Smooth muscle cell (in vitro differentiated cells): ENCODE measurements around the gene PCDHA1. TPM values are rescaled to one million over a fixed set of nuclear protein-coding genes. Genes with fewer than 3 reads are reported as not detected.
A peak's percentile ranks its signal among the peaks of the same experiment; 100 is the strongest.
"Not testable (repeated sequence)": the region's sequence is repeated elsewhere in the genome, so short reads cannot be mapped to it uniquely, and the experiment has no call there.

ENCODE experiments used
- DNase-seq: peaks from one replicate; lab custom pipeline; 2025; ENCODE audit not compliant: unreplicated experiment; lab: John Stamatoyannopoulos, UW
- H2AFZ ChIP-seq: fragments of 200-600 bp; sonication (generic); 2 replicates; pipeline ENCODE4 v1.6.0; 2016; ENCODE audit warnings: antibody characterized with exemption, low read depth, mild to moderate bottlenecking
- H3F3A ChIP-seq: fragments of 200-600 bp; sonication (generic); 2 replicates; pipeline ENCODE4 v1.6.0; 2017; ENCODE audit warnings: antibody characterized with exemption, low read depth
- H3K27ac ChIP-seq: fragments of 200-600 bp; sonication (generic); 2 replicates; pipeline ENCODE4 v1.5.1; 2016; ENCODE audit warnings: low read depth, mild to moderate bottlenecking
- H3K27me3 ChIP-seq: fragments of 200-600 bp; sonication (generic); 2 replicates; pipeline ENCODE4 v1.6.1; 2016; ENCODE audit warnings: low read depth, mild to moderate bottlenecking
- H3K36me3 ChIP-seq: fragments of 200-600 bp; sonication (generic); 2 replicates; pipeline ENCODE4 v1.5.1; 2016; ENCODE audit warnings: low read depth
- H3K4me1 ChIP-seq: fragments of 200-600 bp; sonication (generic); 2 replicates; pipeline ENCODE4 v1.5.1; 2016; ENCODE audit warnings: low read depth
- H3K4me2 ChIP-seq: fragments of 200-600 bp; sonication (generic); 2 replicates; pipeline ENCODE4 v1.6.0; 2016; ENCODE audit warnings: mild to moderate bottlenecking
- H3K4me3 ChIP-seq: fragments of 200-600 bp; sonication (generic); 2 replicates; pipeline ENCODE4 v1.5.1; 2016; ENCODE audit warnings: mild to moderate bottlenecking
- H3K79me2 ChIP-seq: fragments of 200-600 bp; sonication (generic); 2 replicates; pipeline ENCODE4 v1.6.0; 2016; ENCODE audit warnings: low read depth, mild to moderate bottlenecking
- H3K9ac ChIP-seq: fragments of 200-600 bp; sonication (generic); 2 replicates; pipeline ENCODE4 v1.6.0; 2016; ENCODE audit warnings: low read depth
- H3K9me3 ChIP-seq: fragments of 200-600 bp; sonication (generic); replicated peaks from 2 replicates; pipeline ENCODE4 v1.5.1; 2016; ENCODE audit warnings: low read depth
- H4K20me1 ChIP-seq: fragments of 200-600 bp; sonication (generic); 2 replicates; pipeline ENCODE4 v1.6.0; 2016; ENCODE audit warnings: low read depth
- WGBS: methylation state at CpG from one replicate; pipeline ENCODE4 v1.1.7; 2016; ENCODE audit warnings: low lambda C conversion rate; 5-methylcytosine and 5-hydroxymethylcytosine counted together
- polyA plus RNA-seq: library from polyadenylated mRNA; unstranded; fragments of >200 nt; fragmentation: Nextera tagmentation; extraction: Ambion mirVana; gene quantifications from 2 replicates; pipeline ENCODE4 v1.2.1, GENCODE V29; 2016
- total RNA-seq: library from RNA; depleted of rRNA; stranded (reverse); fragments of >200 nt; gene quantifications from 2 replicates; pipeline ENCODE4 v1.2.3, GENCODE V29; 2014
- TF ChIP-seq, protein P1 (sequence below): fragments of 200-600 bp; sonication (generic); IDR thresholded peaks from 2 replicates; pipeline ENCODE4 v1.5.1; 2017; ENCODE audit warnings: borderline replicate concordance, mild to moderate bottlenecking, antibody characterized with exemption; ENCODE audit not compliant: insufficient read depth, poor library complexity, severe bottlenecking

Gene PCDHA1
- total and polyA plus RNA-seq, 2 experiments from 2014 or later, result not detected

DNA sequence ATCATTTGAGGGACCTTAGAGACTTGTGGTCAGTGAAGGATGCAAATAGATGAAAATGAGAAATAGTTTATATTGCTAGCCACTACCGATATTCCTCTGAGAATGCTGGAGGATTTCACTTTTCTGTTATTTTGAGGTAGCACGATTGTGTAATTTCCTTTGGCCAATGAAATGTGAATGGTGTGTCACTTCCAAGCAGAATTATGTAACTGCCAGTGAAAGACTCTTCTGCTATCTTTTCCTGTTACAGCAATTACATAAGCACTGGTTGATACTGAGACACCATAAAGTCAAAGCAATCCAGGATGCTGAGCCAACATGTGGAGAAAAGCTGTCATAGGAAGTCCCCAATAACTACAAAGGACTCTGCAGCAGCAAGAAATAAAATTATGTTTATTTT is 5.1 kb downstream of the PCDHA1 start:
- H3K79me2 ChIP-seq, result no peaks in the 10 kb centered on the region
- no peak for DNase-seq
- H3K4me3 ChIP-seq, result no peak overlapping the region
- H3K27ac ChIP-seq, result no peak overlapping the region
- no peaks in the 10 kb centered on the region for H3K27me3 ChIP-seq
- no peak overlapping the region for H2AFZ ChIP-seq
- no peak overlapping the region for H3K4me2 ChIP-seq
- TF ChIP-seq, protein P1, sequence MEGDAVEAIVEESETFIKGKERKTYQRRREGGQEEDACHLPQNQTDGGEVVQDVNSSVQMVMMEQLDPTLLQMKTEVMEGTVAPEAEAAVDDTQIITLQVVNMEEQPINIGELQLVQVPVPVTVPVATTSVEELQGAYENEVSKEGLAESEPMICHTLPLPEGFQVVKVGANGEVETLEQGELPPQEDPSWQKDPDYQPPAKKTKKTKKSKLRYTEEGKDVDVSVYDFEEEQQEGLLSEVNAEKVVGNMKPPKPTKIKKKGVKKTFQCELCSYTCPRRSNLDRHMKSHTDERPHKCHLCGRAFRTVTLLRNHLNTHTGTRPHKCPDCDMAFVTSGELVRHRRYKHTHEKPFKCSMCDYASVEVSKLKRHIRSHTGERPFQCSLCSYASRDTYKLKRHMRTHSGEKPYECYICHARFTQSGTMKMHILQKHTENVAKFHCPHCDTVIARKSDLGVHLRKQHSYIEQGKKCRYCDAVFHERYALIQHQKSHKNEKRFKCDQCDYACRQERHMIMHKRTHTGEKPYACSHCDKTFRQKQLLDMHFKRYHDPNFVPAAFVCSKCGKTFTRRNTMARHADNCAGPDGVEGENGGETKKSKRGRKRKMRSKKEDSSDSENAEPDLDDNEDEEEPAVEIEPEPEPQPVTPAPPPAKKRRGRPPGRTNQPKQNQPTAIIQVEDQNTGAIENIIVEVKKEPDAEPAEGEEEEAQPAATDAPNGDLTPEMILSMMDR, result no peak
- H3K36me3 ChIP-seq, result no peaks in the 10 kb centered on the region
- 89% methylated on average over 2 of the region's 2 CpGs for WGBS
- no peaks in the 10 kb centered on the region for H4K20me1 ChIP-seq
- H3K9me3 ChIP-seq, result no peaks in the 10 kb centered on the region
- H3K4me1 ChIP-seq, result no peaks in the 10 kb centered on the region
- no peak overlapping the region for H3K9ac ChIP-seq
- H3F3A ChIP-seq, result no peaks in the 10 kb centered on the region

DNA sequence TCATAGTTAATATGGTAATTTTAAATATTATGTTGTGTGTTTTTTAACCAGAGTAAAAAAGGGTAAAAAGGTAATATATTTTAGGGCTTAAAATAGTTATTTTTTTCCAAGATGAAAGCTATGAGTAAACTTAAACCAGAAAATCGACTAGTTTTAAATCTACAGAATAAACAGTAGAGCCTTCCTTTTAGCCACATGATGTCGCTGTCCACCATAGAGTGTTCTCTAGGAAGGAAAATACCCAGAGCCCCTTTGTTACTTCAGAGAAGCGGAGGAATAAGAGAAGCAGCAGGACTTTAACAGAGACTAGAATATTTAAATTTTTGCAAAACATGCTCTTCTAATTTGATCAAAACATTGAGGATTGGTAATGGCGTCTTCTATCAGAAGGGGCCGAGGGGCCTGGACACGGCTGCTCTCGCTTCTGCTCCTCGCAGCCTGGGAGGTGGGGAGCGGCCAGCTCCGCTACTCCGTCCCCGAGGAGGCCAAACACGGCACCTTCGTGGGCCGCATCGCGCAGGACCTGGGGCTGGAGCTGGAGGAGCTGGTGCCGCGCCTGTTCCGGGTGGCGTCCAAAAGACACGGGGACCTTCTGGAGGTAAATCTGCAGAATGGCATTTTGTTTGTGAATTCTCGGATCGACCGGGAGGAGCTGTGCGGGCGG is 8.8 kb downstream of the PCDHA1 start, which contains the start of gene PCDHA2:
TSS of gene PCDHA2 (plus strand) at position 258 of the 664 bp plus-strand sequence.
- Histone ChIP-seq H4K20me1 (no peaks in the 10 kb centered on the region), H3K4me3 (peak within 1 kb of the TSS; percentile 66), H3K4me2 (peak within 1 kb of the TSS; percentile 83), H3F3A (no peaks in the 10 kb centered on the region), H3K4me1 (no peaks in the 10 kb centered on the region), H3K27ac (peak within 1 kb of the TSS; percentile 14), H3K79me2 (no peaks in the 10 kb centered on the region), H3K9me3 (peaks cover 7% of the 10 kb centered on the region), H3K9ac (no peak within 1 kb of the TSS), H3K36me3 (peaks cover under 1% of the 10 kb centered on the region), H2AFZ (peak within 1 kb of the TSS; percentile 95), H3K27me3 (no peaks in the 10 kb centered on the region)
- DNase-seq, result no peak
- TF ChIP-seq, protein P1, result peak; percentile 70
- 6% methylated on average over 27 of the region's 27 CpGs for WGBS

DNA sequence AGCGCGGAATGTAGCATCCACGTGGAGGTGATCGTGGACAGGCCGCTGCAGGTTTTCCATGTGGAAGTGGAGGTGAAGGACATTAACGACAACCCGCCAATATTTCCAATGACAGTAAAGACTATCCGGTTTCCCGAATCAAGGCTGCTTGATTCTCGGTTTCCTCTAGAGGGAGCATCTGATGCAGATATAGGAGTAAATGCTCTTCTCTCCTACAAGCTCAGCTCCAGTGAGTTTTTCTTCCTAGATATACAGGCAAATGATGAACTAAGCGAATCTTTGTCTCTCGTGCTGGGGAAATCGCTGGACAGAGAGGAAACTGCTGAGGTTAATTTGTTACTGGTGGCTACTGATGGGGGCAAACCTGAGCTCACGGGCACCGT is 9.3 kb downstream of the PCDHA1 start:
- H3K36me3 ChIP-seq, result peaks cover 4% of the 10 kb centered on the region
- H2AFZ ChIP-seq, result peak overlapping the region; percentile 95
- H3K9ac ChIP-seq, result no peak overlapping the region
- no peaks in the 10 kb centered on the region for H4K20me1 ChIP-seq
- no peaks in the 10 kb centered on the region for H3F3A ChIP-seq
- WGBS, result 24% methylated on average over 15 of the region's 15 CpGs
- H3K4me2 ChIP-seq, result peak overlapping the region; percentile 83
- peak overlapping the region; percentile 66 for H3K4me3 ChIP-seq
- no peaks in the 10 kb centered on the region for H3K27me3 ChIP-seq
- H3K9me3 ChIP-seq, result peaks cover 7% of the 10 kb centered on the region
- no peak for DNase-seq
- no peak overlapping the region for H3K27ac ChIP-seq
- TF ChIP-seq, protein P1, result peak; percentile 39
- H3K4me1 ChIP-seq, result no peaks in the 10 kb centered on the region
- H3K79me2 ChIP-seq, result no peaks in the 10 kb centered on the region

DNA sequence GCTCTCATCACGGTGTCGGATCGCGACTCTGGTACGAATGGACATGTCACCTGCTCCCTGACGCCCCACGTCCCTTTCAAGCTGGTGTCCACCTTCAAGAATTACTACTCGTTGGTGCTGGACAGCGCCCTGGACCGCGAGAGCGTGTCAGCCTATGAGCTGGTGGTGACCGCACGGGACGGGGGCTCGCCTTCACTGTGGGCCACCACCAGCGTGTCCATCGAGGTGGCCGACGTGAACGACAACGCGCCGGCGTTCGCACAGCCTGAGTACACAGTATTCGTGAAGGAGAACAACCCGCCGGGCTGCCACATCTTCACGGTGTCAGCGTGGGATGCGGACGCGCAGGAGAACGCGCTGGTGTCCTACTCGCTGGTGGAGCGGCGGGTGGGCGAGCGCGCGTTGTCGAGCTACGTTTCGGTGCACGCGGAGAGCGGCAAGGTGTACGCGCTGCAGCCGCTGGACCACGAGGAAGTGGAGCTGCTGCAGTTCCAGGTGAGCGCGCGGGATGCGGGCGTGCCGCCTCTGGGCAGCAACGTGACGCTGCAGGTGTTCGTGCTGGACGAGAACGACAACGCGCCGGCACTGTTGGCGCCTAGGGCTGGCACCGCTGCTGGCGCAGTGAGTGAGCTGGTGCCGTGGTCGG is 10.3 kb downstream of the PCDHA1 start:
- not testable (repeated sequence) for H3K4me2 ChIP-seq, H3K4me3 ChIP-seq, H3K79me2 ChIP-seq, H3F3A ChIP-seq, H2AFZ ChIP-seq, DNase-seq, H3K36me3 ChIP-seq, H4K20me1 ChIP-seq, H3K27me3 ChIP-seq, H3K9me3 ChIP-seq, H3K9ac ChIP-seq, H3K4me1 ChIP-seq, H3K27ac ChIP-seq
- WGBS, result 98% methylated on average over 53 of the region's 72 CpGs
